ENCODE results near the gene POLR2F. TPM values are rescaled to one million over a fixed set of nuclear protein-coding genes. Genes with fewer than 3 reads are reported as not detected.

POLR2F gene
- total RNA-seq: 137 and 143 TPM in 2 replicates
- long read RNA-seq, transcript POLR2F-205 (5 exons, 2,106 nt): major isoform, 15 of 16 reads
- long read RNA-seq, partial matches to known transcripts: 0 of 16 reads
- long read RNA-seq, other reads (novel, unspliced or antisense): 1 of 16 reads

- peak; percentile 98 for DNase-seq (ENCODE audit: low read depth, low spot score)
- Mint-ChIP-seq H3K27ac (ENCODE audit: unreplicated experiment) (peak within 1 kb of the TSS; percentile 89), H3K4me1 (peaks cover 41% of the 10 kb centered on the region), H3K9me3 (no peaks in the 10 kb centered on the region), H3K36me3 (ENCODE audit: low read depth) (peaks cover 11% of the 10 kb centered on the region), H3K4me3 (peak within 1 kb of the TSS; percentile 96), H3K27me3 (ENCODE audit: low read depth) (no peaks in the 10 kb centered on the region)
- TF ChIP-seq CTCF (conservative IDR thresholded peaks at IDR 0.05): no peak
These were observed at the start of gene POLR2F, which contains the start of gene C22orf23 for GRCh38 chr22:37953437-37954179. Gene POLR2F, plus strand, starts transcription at chr22:37953699. Its CDS starts 89 bp downstream, at chr22:37953788. Gene C22orf23, minus strand, starts transcription at chr22:37953601. Its CDS starts 452 bp downstream, at chr22:37953149.

- Mint-ChIP-seq H3K4me1 (peaks cover 34% of the 10 kb centered on the region), H3K27ac (ENCODE audit: unreplicated experiment) (peak overlapping the region; percentile 92), H3K4me3 (peak overlapping the region; percentile 90), H3K36me3 (ENCODE audit: low read depth) (no peaks in the 10 kb centered on the region), H3K27me3 (ENCODE audit: low read depth) (no peaks in the 10 kb centered on the region), H3K9me3 (no peaks in the 10 kb centered on the region)
- no peak for DNase-seq (ENCODE audit: low read depth, low spot score)
- no peak for TF ChIP-seq CTCF (conservative IDR thresholded peaks at IDR 0.05)
These were observed 48.6 kb upstream of the POLR2F start for GRCh38 chr22:37904572-37905533.

- no peak for TF ChIP-seq CTCF (conservative IDR thresholded peaks at IDR 0.05)
- Mint-ChIP-seq H3K4me1 (peaks cover 43% of the 10 kb centered on the region), H3K36me3 (ENCODE audit: low read depth) (no peaks in the 10 kb centered on the region), H3K4me3 (peak within 1 kb of the TSS; percentile 90), H3K27ac (ENCODE audit: unreplicated experiment) (peak within 1 kb of the TSS; percentile 92), H3K9me3 (no peaks in the 10 kb centered on the region), H3K27me3 (ENCODE audit: low read depth) (no peaks in the 10 kb centered on the region)
- DNase-seq (ENCODE audit: low read depth, low spot score): peak; percentile 54
These were observed 47.8 kb upstream of the POLR2F start, which contains the start of gene MICALL1 for GRCh38 chr22:37905534-37906363. Gene MICALL1, plus strand, starts transcription at chr22:37906297. Its CDS starts 126 bp downstream, at chr22:37906423.

- DNase-seq (ENCODE audit: low read depth, low spot score): no peak
- H3K9me3 Mint-ChIP-seq: no peaks in the 10 kb centered on the region
- peaks cover 50% of the 10 kb centered on the region for H3K4me1 Mint-ChIP-seq
- H3K36me3 Mint-ChIP-seq (ENCODE audit: low read depth): no peaks in the 10 kb centered on the region
- TF ChIP-seq CTCF (conservative IDR thresholded peaks at IDR 0.05): no peak
- H3K4me3 Mint-ChIP-seq: peak overlapping the region; percentile 88
- H3K27me3 Mint-ChIP-seq (ENCODE audit: low read depth): no peaks in the 10 kb centered on the region
- no peak overlapping the region for H3K27ac Mint-ChIP-seq (ENCODE audit: unreplicated experiment)
These were observed 47.0 kb upstream of the POLR2F start for GRCh38 chr22:37906364-37907008.

Data from neural crest cell (in vitro differentiated cells).